Small intestine (tissue), 16 donors: ENCODE measurements around the gene ZNF81. TPM values are rescaled to one million over a fixed set of nuclear protein-coding genes. Genes with fewer than 3 reads are reported as not detected.
"Not testable (repeated sequence)": the region's sequence is repeated elsewhere in the genome, so short reads cannot be mapped to it uniquely, and the experiment has no call there.

Source experiments
- DNase-seq, 2 donors: peaks; one replicate each; pipeline versions ENCODE4 v3.0.0 to v3.0.0-alpha.2; 2013
- FAIRE-seq: peaks from 2 replicates; lab custom pipeline; 2012; peaks lifted over from hg19 to GRCh38; lab: Jason Lieb, UNC
- H3K27ac ChIP-seq, 3 donors: one replicate each; pipeline ENCODE4 v1.5.1; 2013; ENCODE audit warnings: low read length in 2 of 3, mild to moderate bottlenecking in 2 of 3, control low read depth in 1 of 3, inconsistent platforms in 1 of 3, low read depth in 1 of 3, moderate library complexity in 1 of 3
- H3K27me3 ChIP-seq, 3 donors: one replicate each; pipeline ENCODE4 v1.6.1; 2013; ENCODE audit warnings: low read length in 3 of 3, inconsistent platforms in 1 of 3; ENCODE audit not compliant: control insufficient read depth in 3 of 3, insufficient read depth in 3 of 3
- H3K36me3 ChIP-seq, 3 donors: one replicate each; pipeline ENCODE4 v1.6.1; 2013; ENCODE audit warnings: low read length in 3 of 3, inconsistent platforms in 1 of 3, low read depth in 1 of 3, mild to moderate bottlenecking in 1 of 3, moderate library complexity in 1 of 3; ENCODE audit not compliant: control insufficient read depth in 3 of 3, insufficient read depth in 2 of 3
- H3K4me1 ChIP-seq, 3 donors: one replicate each; pipeline ENCODE4 v1.6.1; 2013; ENCODE audit warnings: low read length in 2 of 3, inconsistent platforms in 1 of 3, low read depth in 1 of 3, mild to moderate bottlenecking in 1 of 3, moderate library complexity in 1 of 3; ENCODE audit not compliant: control insufficient read depth in 3 of 3, insufficient read depth in 2 of 3
- H3K4me3 ChIP-seq, 3 donors: one replicate each; pipeline ENCODE4 v1.5.1; 2013; ENCODE audit warnings: low read length in 3 of 3, control low read depth in 1 of 3, inconsistent platforms in 1 of 3, low read depth in 1 of 3, mild to moderate bottlenecking in 1 of 3, moderate library complexity in 1 of 3
- H3K9me3 ChIP-seq, 2 donors: one replicate each; pipeline ENCODE4 v1.6.1; 2013; ENCODE audit warnings: low read depth in 1 of 2, low read length in 1 of 2; ENCODE audit not compliant: control insufficient read depth in 2 of 2, insufficient read depth in 1 of 2
- WGBS, 3 donors: extraction: QIAGEN DNeasy Blood & Tissue Kit; methylation state at CpG; one replicate each; pipeline ENCODE4 v1.1.7; 2013; 5-methylcytosine and 5-hydroxymethylcytosine counted together
- long read RNA-seq, 10 donors: transcript quantifications; one replicate each; lab custom pipeline, GENCODE V29; 2026
- polyA plus RNA-seq, 4 donors: library from polyadenylated mRNA; stranded (reverse) in 3 of 4; unstranded in 1 of 4; fragments of 200-250 nt in 3 of 4; fragments of 120-200 nt in 1 of 4; gene quantifications; one replicate each; pipeline versions ENCODE4 v1.2.1 to v1.2.3, GENCODE V29; 2013
- donor health status: healthy with polysubstance abuse.
- donor health status: control.
- donor health status: control.
- donor health status: Bipolar disorder and iron deficiency.
- donor health status: healthy.

ZNF81 gene
- 1 to 10 TPM in 3 of 4 donors, under 1 TPM in 1; 0.54 to 5.8 (median 2.0) TPM for polyA plus RNA-seq
- long read RNA-seq, donor 1, full-length matches to known transcripts = 1 of 1 reads
- long read RNA-seq, donor 1, partial matches to known transcripts = 0 of 1 reads
- long read RNA-seq, donor 1, other reads (novel, unspliced or antisense) = 0 of 1 reads
- long read RNA-seq, donor 2, full-length matches to known transcripts = 1 of 1 reads
- long read RNA-seq, donor 2, partial matches to known transcripts = 0 of 1 reads
- long read RNA-seq, donor 2, other reads (novel, unspliced or antisense) = 0 of 1 reads
- long read RNA-seq, donor 3 = 0 reads
- long read RNA-seq, donor 4 = 0 reads
- long read RNA-seq, donor 5 = 0 reads
- long read RNA-seq, donor 6 = 0 reads
- long read RNA-seq, donor 7, full-length matches to known transcripts = 1 of 1 reads
- long read RNA-seq, donor 7, partial matches to known transcripts = 0 of 1 reads
- long read RNA-seq, donor 7, other reads (novel, unspliced or antisense) = 0 of 1 reads
- long read RNA-seq, donor 8 = 0 reads
- long read RNA-seq, donor 9 = 0 reads
- long read RNA-seq, donor 10, full-length matches to known transcripts = 1 of 1 reads
- long read RNA-seq, donor 10, partial matches to known transcripts = 0 of 1 reads
- long read RNA-seq, donor 10, other reads (novel, unspliced or antisense) = 0 of 1 reads

GRCh38 chrX:47836164-47837072, at the start of gene ZNF81:
ZNF81 (plus strand) TSS chrX:47836902; CDS start chrX:47846268, 9,366 bp downstream.
- DNase-seq = peak; percentile 94 to 96
- peak within 1 kb of the TSS; percentile 48 to 82 (median 81) for H3K27ac ChIP-seq
- no peaks in the 10 kb centered on the region for H3K4me1 ChIP-seq
- peak; percentile 61 for FAIRE-seq
- H3K4me3 ChIP-seq = peak within 1 kb of the TSS; percentile 55 to 60 (median 56)
- H3K36me3 ChIP-seq = no peaks in the 10 kb centered on the region
- WGBS, 3 donors = 0 to 29% (median 14%) methylated on average over 32 to 41 of the region's 41 CpGs
- no peaks in the 10 kb centered on the region for H3K9me3 ChIP-seq
- no peaks in the 10 kb centered on the region for H3K27me3 ChIP-seq

GRCh38 chrX:47796433-47796906, 40.2 kb upstream of the ZNF81 start:
- Histone ChIP-seq H3K4me3 (no peak overlapping the region), H3K27me3 (peaks cover 0 to 2% (median 0%) of the 10 kb centered on the region in 3 donors), H3K4me1 (no peaks in the 10 kb centered on the region), H3K9me3 (no peaks in the 10 kb centered on the region), H3K36me3 (no peaks in the 10 kb centered on the region), H3K27ac (no peak overlapping the region)
- FAIRE-seq = no peak
- no peak for DNase-seq
- WGBS, 3 donors = 36 to 59% (median 48%) methylated on average over 3 of the region's 3 CpGs

- Histone ChIP-seq H3K27ac (no peak overlapping the region), H3K4me1 (no peaks in the 10 kb centered on the region), H3K27me3 (peaks cover 0 to 2% (median 0%) of the 10 kb centered on the region in 3 donors), H3K9me3 (no peaks in the 10 kb centered on the region), H3K36me3 (no peaks in the 10 kb centered on the region), H3K4me3 (no peak overlapping the region)
- DNase-seq (no peak), FAIRE-seq (no peak)
- 70 to 80% (median 74%) methylated on average over 2 of the region's 2 CpGs for WGBS, 3 donors
Observed at GRCh38 chrX:47797084-47797483, 39.6 kb upstream of the ZNF81 start.

- H3K9me3 ChIP-seq = no peaks in the 10 kb centered on the region
- no peak overlapping the region for H3K4me3 ChIP-seq
- FAIRE-seq (no peak), DNase-seq (no peak)
- H3K27ac ChIP-seq = no peak overlapping the region
- H3K36me3 ChIP-seq = no peaks in the 10 kb centered on the region
- H3K27me3 ChIP-seq = peaks cover 0 to 2% (median 0%) of the 10 kb centered on the region in 3 donors
- H3K4me1 ChIP-seq = no peaks in the 10 kb centered on the region
- 73 to 96% (median 89%) methylated on average over 2 of the region's 2 CpGs for WGBS, 3 donors
Observed at GRCh38 chrX:47798861-47799260, 37.8 kb upstream of the ZNF81 start.

GRCh38 chrX:47802589-47802988, 34.1 kb upstream of the ZNF81 start:
- H3K4me1 ChIP-seq = no peaks in the 10 kb centered on the region
- no peaks in the 10 kb centered on the region for H3K9me3 ChIP-seq
- H3K27ac ChIP-seq = no peak overlapping the region
- DNase-seq (no peak), FAIRE-seq (no peak)
- 74 to 88% (median 79%) methylated on average over 4 of the region's 4 CpGs for WGBS, 3 donors
- H3K36me3 ChIP-seq = no peaks in the 10 kb centered on the region
- no peak overlapping the region for H3K4me3 ChIP-seq
- H3K27me3 ChIP-seq = peaks cover 0 to 2% (median 0%) of the 10 kb centered on the region in 3 donors

- not testable (repeated sequence) for H3K36me3 ChIP-seq, H3K27ac ChIP-seq, H3K9me3 ChIP-seq, FAIRE-seq, H3K4me1 ChIP-seq, H3K4me3 ChIP-seq, DNase-seq, H3K27me3 ChIP-seq
- WGBS, 3 donors = 69 to 71% (median 71%) methylated on average over 19 to 21 of the region's 21 CpGs
Observed at GRCh38 chrX:47803103-47803502, 33.6 kb upstream of the ZNF81 start.

GRCh38 chrX:47804315-47804714, 32.4 kb upstream of the ZNF81 start:
- DNase-seq (no peak), FAIRE-seq (no peak)
- H3K27ac ChIP-seq = no peak overlapping the region
- no peaks in the 10 kb centered on the region for H3K27me3 ChIP-seq
- H3K4me3 ChIP-seq = no peak overlapping the region
- no peaks in the 10 kb centered on the region for H3K4me1 ChIP-seq
- H3K9me3 ChIP-seq = no peaks in the 10 kb centered on the region
- H3K36me3 ChIP-seq = no peaks in the 10 kb centered on the region
- 89 to 96% (median 91%) methylated on average over 6 to 9 of the region's 9 CpGs for WGBS, 3 donors

- H3K4me1 ChIP-seq, H3K36me3 ChIP-seq, DNase-seq, H3K4me3 ChIP-seq, FAIRE-seq, H3K27ac ChIP-seq, H3K9me3 ChIP-seq, H3K27me3 ChIP-seq: not testable (repeated sequence)
- 12 to 45% (median 23%) methylated on average over 1 of the region's 1 CpG for WGBS, 3 donors
Observed at GRCh38 chrX:47805844-47806243, 30.9 kb upstream of the ZNF81 start.
